HG03457 (cell line): ENCODE results near the gene SPATA9.
A peak's percentile ranks its signal among the peaks of the same experiment; 100 is the strongest.

ENCODE experiments used
- ATAC-seq: cut with Tn5 transposase; IDR thresholded peaks from one replicate; pipeline ENCODE4 v1.9.1; 2021; ENCODE audit warnings: moderate number of reproducible peaks; ENCODE audit not compliant: unreplicated experiment

Gene SPATA9

DNA sequence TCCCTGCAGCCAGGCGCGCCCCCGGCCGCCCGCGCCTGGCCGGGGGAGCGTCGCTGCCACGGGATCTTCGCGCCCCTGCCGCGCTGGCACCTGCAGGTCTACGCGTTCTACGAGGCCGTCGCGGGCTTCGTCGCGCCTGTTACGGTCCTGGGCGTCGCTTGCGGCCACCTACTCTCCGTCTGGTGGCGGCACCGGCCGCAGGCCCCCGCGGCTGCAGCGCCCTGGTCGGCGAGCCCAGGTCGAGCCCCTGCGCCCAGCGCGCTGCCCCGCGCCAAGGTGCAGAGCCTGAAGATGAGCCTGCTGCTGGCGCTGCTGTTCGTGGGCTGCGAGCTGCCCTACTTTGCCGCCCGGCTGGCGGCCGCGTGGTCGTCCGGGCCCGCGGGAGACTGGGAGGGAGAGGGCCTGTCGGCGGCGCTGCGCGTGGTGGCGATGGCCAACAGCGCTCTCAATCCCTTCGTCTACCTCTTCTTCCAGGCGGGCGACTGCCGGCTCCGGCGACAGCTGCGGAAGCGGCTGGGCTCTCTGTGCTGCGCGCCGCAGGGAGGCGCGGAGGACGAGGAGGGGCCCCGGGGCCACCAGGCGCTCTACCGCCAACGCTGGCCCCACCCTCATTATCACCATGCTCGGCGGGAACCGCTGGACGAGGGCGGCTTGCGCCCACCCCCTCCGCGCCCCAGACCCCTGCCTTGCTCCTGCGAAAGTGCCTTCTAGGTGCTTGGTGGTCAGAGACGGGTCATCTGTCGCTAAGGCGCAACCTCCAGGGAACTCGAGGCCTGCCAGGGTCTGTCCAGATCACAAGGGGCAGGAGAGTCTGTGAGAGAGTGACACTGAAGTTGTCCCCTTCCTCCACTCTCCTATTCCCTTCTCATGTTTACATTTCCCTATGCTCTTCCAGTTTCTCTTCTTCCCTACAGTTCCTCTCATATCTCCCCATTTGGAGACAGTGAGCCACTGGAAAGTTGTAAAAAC lies 61.6 kb downstream of the SPATA9 start:
- peak; percentile 17 for ATAC-seq

GRCh38 chr5:95620030-95620869 lies 62.5 kb downstream of the SPATA9 start, which contains the start of gene GPR150:
TSS of gene GPR150 (plus strand) at chr5:95620087. CDS start at chr5:95620276, 189 bp downstream.
- peak; percentile 53 for ATAC-seq

DNA sequence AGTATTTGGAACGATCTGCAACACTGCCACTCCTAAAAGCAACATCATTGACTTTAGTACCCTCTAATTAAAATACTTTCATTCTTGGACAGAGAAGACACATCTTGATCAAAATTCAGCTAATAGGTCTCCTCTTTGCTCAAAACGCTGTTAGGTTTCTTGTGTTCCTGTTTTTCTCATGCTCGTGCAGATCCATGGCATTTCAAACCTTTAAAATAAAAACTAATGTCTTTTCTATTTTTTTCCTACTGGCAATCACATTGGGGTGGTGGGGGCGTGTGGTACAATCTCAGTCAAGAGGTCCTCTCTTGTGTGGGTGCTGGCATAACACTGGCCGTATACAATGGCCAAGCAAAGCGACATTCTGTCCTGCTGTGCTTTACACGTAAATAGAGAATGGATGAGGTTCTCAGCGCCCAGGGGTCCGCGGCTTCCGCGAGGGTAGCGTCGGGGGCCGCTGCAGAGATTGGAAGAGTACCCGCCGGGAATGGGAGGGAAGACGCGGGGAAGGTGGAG lies 63.2 kb downstream of the SPATA9 start:
- ATAC-seq, result no peak

- ATAC-seq, result no peak
Observed at GRCh38 chr5:95619096-95619495, 63.7 kb downstream of the SPATA9 start.

- no peak for ATAC-seq
Observed at GRCh38 chr5:95617057-95617456, 65.7 kb downstream of the SPATA9 start.

GRCh38 chr5:95615164-95615467 lies 67.7 kb downstream of the SPATA9 start:
- ATAC-seq, result no peak

- no peak for ATAC-seq
Observed at GRCh38 chr5:95613514-95613913, 69.3 kb downstream of the SPATA9 start.

DNA sequence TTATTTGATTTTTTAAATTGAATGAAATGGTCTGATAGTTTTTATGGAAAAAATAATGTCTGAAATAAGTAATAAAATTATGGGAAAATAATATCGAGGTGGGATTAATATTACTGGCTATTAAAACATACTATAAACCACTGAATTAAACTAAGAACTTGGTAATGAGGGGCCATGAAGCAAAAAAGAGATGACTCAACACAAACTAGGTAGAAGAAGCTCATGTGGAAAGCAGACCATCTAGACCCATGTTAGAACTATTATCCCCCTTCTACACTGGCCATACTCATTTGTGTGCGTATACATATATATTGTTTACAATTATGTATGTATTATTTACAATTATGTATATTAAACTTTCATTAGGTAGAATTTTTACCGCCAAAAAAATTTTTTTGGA lies 71.4 kb downstream of the SPATA9 start:
- no peak for ATAC-seq

DNA sequence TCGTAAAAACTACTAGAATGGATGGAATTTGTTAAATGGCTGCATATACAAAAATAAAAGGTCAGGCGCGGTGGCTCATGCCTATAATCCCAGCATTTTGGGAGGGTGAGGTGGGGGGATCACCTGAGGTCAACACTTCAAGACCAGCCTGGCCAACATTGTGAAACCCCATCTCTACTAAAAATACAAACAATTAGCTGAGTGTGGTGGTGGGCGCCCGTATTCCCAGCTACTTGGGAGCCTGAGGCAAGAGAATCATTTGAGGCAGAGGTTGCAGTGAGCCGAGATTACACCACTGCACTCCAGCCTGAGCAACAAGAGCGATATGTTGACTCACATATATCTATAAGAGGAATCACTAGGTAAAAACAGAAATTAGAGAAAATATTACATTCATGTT lies 72.2 kb downstream of the SPATA9 start:
- no peak for ATAC-seq

- ATAC-seq, result no peak
Observed at GRCh38 chr5:95609711-95610110, 73.1 kb downstream of the SPATA9 start.
